Activated T-cell treated with anti-CD3 and anti-CD28 coated beads for 1 hour (primary cell): ENCODE results near the gene CACFD1.

Source experiments
- DNase-seq: peaks from one replicate; pipeline ENCODE4 v3.0.0-alpha.2; 2020; ENCODE audit warnings: low read depth

CACFD1 gene

GRCh38 chr9:133459476-133460404 lies at the start of gene CACFD1:
Gene CACFD1 (plus strand): TSS chr9:133459978. CDS start chr9:133460067, 89 bp downstream.
- DNase-seq, result peak; percentile 88

- no peak for DNase-seq
These were observed 44.6 kb upstream of the CACFD1 start for GRCh38 chr9:133415170-133415569.

GRCh38 chr9:133417541-133418461 lies 42.0 kb upstream of the CACFD1 start, which contains the start of gene REXO4:
Gene REXO4 (minus strand): TSS chr9:133418010. CDS start chr9:133417844, 166 bp downstream.
- DNase-seq, result peak; percentile 76

- DNase-seq, result no peak
These were observed 40.8 kb upstream of the CACFD1 start for GRCh38 chr9:133419005-133419404.

GRCh38 chr9:133420392-133420827 lies 39.4 kb upstream of the CACFD1 start:
- no peak for DNase-seq

GRCh38 chr9:133421615-133422542 lies 37.9 kb upstream of the CACFD1 start, which contains the start of gene ADAMTS13:
Gene ADAMTS13 (plus strand): TSS chr9:133422367. CDS start chr9:133422444, 77 bp downstream.
- no peak for DNase-seq

GRCh38 chr9:133423216-133423615 lies 36.6 kb upstream of the CACFD1 start:
- DNase-seq, result no peak

GRCh38 chr9:133424187-133424586 lies 35.6 kb upstream of the CACFD1 start:
- DNase-seq, result no peak

GRCh38 chr9:133425049-133425632 lies 34.6 kb upstream of the CACFD1 start:
- DNase-seq, result no peak

GRCh38 chr9:133426011-133426410 lies 33.8 kb upstream of the CACFD1 start:
- DNase-seq, result no peak

GRCh38 chr9:133427658-133428348 lies 32.0 kb upstream of the CACFD1 start:
- no peak for DNase-seq

GRCh38 chr9:133428617-133429101 lies 31.1 kb upstream of the CACFD1 start:
- DNase-seq, result no peak

- DNase-seq, result no peak
These were observed 30.6 kb upstream of the CACFD1 start for GRCh38 chr9:133429214-133429613.

- peak; percentile 9 for DNase-seq
These were observed 30.1 kb upstream of the CACFD1 start for GRCh38 chr9:133429641-133430161.

- DNase-seq, result no peak
These were observed 29.5 kb upstream of the CACFD1 start for GRCh38 chr9:133430244-133430643.

- DNase-seq, result no peak
These were observed 26.4 kb upstream of the CACFD1 start for GRCh38 chr9:133433351-133433843.

- DNase-seq, result no peak
These were observed 23.1 kb upstream of the CACFD1 start for GRCh38 chr9:133436681-133437080.

GRCh38 chr9:133437753-133438531 lies 21.8 kb upstream of the CACFD1 start:
- no peak for DNase-seq

GRCh38 chr9:133439337-133439736 lies 20.4 kb upstream of the CACFD1 start:
- DNase-seq, result no peak
